B cell (primary cell): ENCODE results near the gene CUBN.

Source experiments
- CTCF ChIP-seq: fragments of 200-600 bp; IDR thresholded peaks from one replicate; pipeline ENCODE4 v1.8.0; 2022; ENCODE audit warnings: antibody characterized with exemption, mild to moderate bottlenecking
- EZH2 ChIP-seq: IDR thresholded peaks from 2 replicates; pipeline ENCODE4 v1.6.1; 2012; ENCODE audit warnings: borderline replicate concordance, low read depth, mild to moderate bottlenecking, moderate library complexity, low read length; ENCODE audit not compliant: insufficient read depth, poor library complexity, severe bottlenecking

GRCh38 chr10:17126327-17126726 is 3.3 kb downstream of the CUBN start:
- TF ChIP-seq CTCF: no peak
- no peak for TF ChIP-seq EZH2
